HepG2 (cell line): ENCODE measurements around the gene GTF3A. TPM values are rescaled to one million over a fixed set of nuclear protein-coding genes. Genes with fewer than 3 reads are reported as not detected.

Source experiments
- ATAC-seq: fragments of 200-7000 bp; cut with Tn5 transposase; 3 replicates; pipeline ENCODE4 v1.9.1; 2020; ENCODE audit warnings: mild to moderate bottlenecking, moderate library complexity
- BruUV-seq: library from RNA; stranded (reverse); fragments of 400-500 nt; replicated peaks from 2 replicates; lab custom pipeline; 2021; lab: Mats Ljungman, UMichigan
- CTCF ChIA-PET: fragments of 300-600 bp; formaldehyde crosslinking; extraction: SDS; loops from one replicate; lab custom pipeline; 2021; ENCODE audit warnings: low total read pairs, inconsistent platforms, low intra/inter-chr PET ratio; lab: Yijun Ruan, JAX
- POLR2A ChIA-PET: fragments of 350-600 bp; sonication (Branson Sonifier 250); formaldehyde crosslinking; loops from one replicate; lab custom pipeline; 2020; ENCODE audit warnings: antibody characterized with exemption, inconsistent platforms; lab: Yijun Ruan, JAX
- DNase-seq: peaks from one replicate; pipeline ENCODE4 v3.0.0-alpha.2; 2015; ENCODE audit warnings: low spot score
- FAIRE-seq: peaks from 3 replicates; lab custom pipeline; 2011; peaks lifted over from hg19 to GRCh38; lab: Jason Lieb, UNC
- H2AFZ ChIP-seq: one replicate; pipeline ENCODE4 v1.6.1; 2011; ENCODE audit warnings: low read length, inconsistent platforms
- H3K27ac ChIP-seq: fragments of 300-600 bp; 3 replicates; pipeline ENCODE4 v1.8.0; 2011; ENCODE audit warnings: mixed run types, mild to moderate bottlenecking, mixed read lengths, low read length, inconsistent platforms; ENCODE audit not compliant: insufficient read depth; ENCODE audit errors: extremely low read length
- H3K27me3 ChIP-seq, 2 experiments: fragments of 200-600 bp in 1 of 2; 2 replicates in 1 of 2; 3 replicates in 1 of 2; pipeline versions ENCODE4 v1.6.0 to v1.8.0; 2011; ENCODE audit warnings: low read length in 2 of 2, mild to moderate bottlenecking in 2 of 2, moderate library complexity in 2 of 2, inconsistent platforms in 1 of 2; ENCODE audit not compliant: insufficient read depth in 2 of 2, control insufficient read depth in 1 of 2
- H3K36me3 ChIP-seq, 2 experiments: fragments of 200-600 bp in 1 of 2; replicated peaks in 1 of 2; 2 replicates in 1 of 2; 3 replicates in 1 of 2; pipeline versions ENCODE4 v1.5.1 to v1.8.0; 2011; ENCODE audit warnings: low read length in 2 of 2, inconsistent platforms in 1 of 2; ENCODE audit not compliant: insufficient read depth in 2 of 2, control insufficient read depth in 1 of 2
- H3K4me1 ChIP-seq: 2 replicates; pipeline ENCODE4 v1.5.1; 2012; ENCODE audit warnings: low read length, inconsistent platforms; ENCODE audit not compliant: insufficient read depth
- H3K4me2 ChIP-seq: 2 replicates; pipeline ENCODE4 v1.6.0; 2011; ENCODE audit warnings: low read depth, low read length, inconsistent platforms
- H3K4me3 ChIP-seq, 3 experiments: fragments of 200-600 bp in 1 of 3; sonication (generic), shearing (Covaris generic) in 1 of 3; replicated peaks in 1 of 3; 2 replicates each; pipeline ENCODE4 v1.5.1; 2011 to 2016; ENCODE audit warnings: low read length in 3 of 3, inconsistent platforms in 2 of 3, low read depth in 2 of 3, mild to moderate bottlenecking in 2 of 3, control low read depth in 1 of 3, mixed read lengths in 1 of 3; ENCODE audit not compliant: insufficient read depth in 1 of 3
- H3K79me2 ChIP-seq: one replicate; pipeline ENCODE4 v1.6.1; 2011; ENCODE audit warnings: low read length, inconsistent platforms; ENCODE audit not compliant: insufficient read depth
- H3K9ac ChIP-seq: 2 replicates; pipeline ENCODE4 v1.6.0; 2011; ENCODE audit warnings: mild to moderate bottlenecking, low read depth, low read length, inconsistent platforms; ENCODE audit not compliant: insufficient read depth
- H3K9me3 ChIP-seq: 2 replicates; pipeline ENCODE4 v1.5.1; 2012; ENCODE audit warnings: mild to moderate bottlenecking, low read length
- H4K20me1 ChIP-seq: 2 replicates; pipeline ENCODE4 v1.6.0; 2011; ENCODE audit warnings: inconsistent platforms, mild to moderate bottlenecking, low read length, moderate library complexity; ENCODE audit not compliant: insufficient read depth
- BHLHE40 ChIP-seq: IDR thresholded peaks from 2 replicates; pipeline ENCODE4 v1.6.1; 2011; ENCODE audit warnings: low read length, improper control_type of control experiment
- FLYWCH1 ChIP-seq: sonication (generic); formaldehyde crosslinking; IDR thresholded peaks from 2 replicates; pipeline ENCODE4 v1.8.1; 2023; ENCODE audit warnings: mild to moderate bottlenecking, missing genetic modification reagents
- GLMP ChIP-seq: sonication (generic); formaldehyde crosslinking; IDR thresholded peaks from 2 replicates; pipeline ENCODE4 v1.9.0; 2021; ENCODE audit warnings: missing genetic modification reagents, mild to moderate bottlenecking, borderline replicate concordance
- PCBP1 ChIP-seq: fragments of 200-400 bp; formaldehyde crosslinking; IDR thresholded peaks from 2 replicates; pipeline ENCODE4 v1.6.1; 2017; ENCODE audit warnings: mild to moderate bottlenecking, low read depth, low read length, borderline replicate concordance
- TP53 ChIP-seq: sonication (generic); formaldehyde crosslinking; conservative IDR thresholded peaks from 2 replicates; pipeline ENCODE4 v1.4.0; 2020; ENCODE audit warnings: missing genetic modification reagents
- ZBED4 ChIP-seq: sonication (generic); formaldehyde crosslinking; IDR thresholded peaks from 2 replicates; pipeline ENCODE4 v1.4.0; 2020; ENCODE audit warnings: missing genetic modification reagents, borderline replicate concordance
- ZBTB46 ChIP-seq: sonication (generic); formaldehyde crosslinking; IDR thresholded peaks from 2 replicates; pipeline ENCODE4 v1.4.0; 2020; ENCODE audit warnings: mild to moderate bottlenecking, missing genetic modification reagents, borderline replicate concordance
- ZFP1 ChIP-seq: IDR thresholded peaks from 2 replicates; pipeline ENCODE4 v1.6.1; 2016
- ZNF333 ChIP-seq: sonication (generic); formaldehyde crosslinking; IDR thresholded peaks from 2 replicates; pipeline ENCODE4 v1.4.0; 2020; ENCODE audit warnings: mild to moderate bottlenecking, missing genetic modification reagents, borderline replicate concordance
- ZNF674 ChIP-seq: sonication (generic); formaldehyde crosslinking; IDR thresholded peaks from 2 replicates; pipeline ENCODE4 v1.5.0; 2020; ENCODE audit warnings: low read depth, mild to moderate bottlenecking, missing genetic modification reagents
- ZNF773 ChIP-seq: sonication (generic); formaldehyde crosslinking; IDR thresholded peaks from 2 replicates; pipeline ENCODE4 v1.4.0; 2020; ENCODE audit warnings: missing genetic modification reagents, borderline replicate concordance
- WGBS: methylation state at CpG from one replicate; pipeline ENCODE4 v1.1.6; 2017; ENCODE audit warnings: low lambda C conversion rate; 5-methylcytosine and 5-hydroxymethylcytosine counted together
- in situ Hi-C: cut with HindIII; loops from 2 replicates; pipeline ENCODE4 v1.10.0; 2017; ENCODE audit warnings: low pct_unique_long_range_greater_than_20kb; ENCODE audit not compliant: extremely low pct_ligation_motif_present
- intact Hi-C: fragments of 100-400 bp; cut with micrococcal nuclease; formaldehyde crosslinking; loops from one replicate; pipeline ENCODE4 v1.10.0; 2022; ENCODE audit not compliant: unreplicated experiment
- polyA plus RNA-seq, 8 experiments: library from polyadenylated mRNA; depleted of rRNA in 3 of 8; stranded (reverse) in 7 of 8; unstranded in 1 of 8; fragments of >200 nt; fragmentation: Illumina TruSeq in 4 of 8; extraction: Trizol in 4 of 8; gene quantifications; 2 replicates each; pipeline versions ENCODE4 v1.2.1 to v1.2.3, GENCODE V29; 2011 to 2016; ENCODE audit warnings: low read depth in 4 of 8, missing spikeins in 1 of 8, mixed read lengths in 1 of 8; ENCODE audit not compliant: insufficient read depth in 1 of 8
- total RNA-seq, 5 experiments: library from RNA; depleted of rRNA; stranded (reverse); fragments of >200 nt; fragmentation: Illumina TruSeq; extraction: Trizol; gene quantifications; 2 replicates each; pipeline ENCODE4 v1.2.3, GENCODE V29; 2016; ENCODE audit warnings: low read depth in 1 of 5

Gene GTF3A
- total and polyA plus RNA-seq, 2 of the 13 experiments (the other 11 are each of a cell fraction or from before 2014, with no cell fraction given): 42.1 to 176 TPM

- peaks cover 9 to 30% of the 10 kb centered on the region in 2 experiments; a peak in 4 of 5 replicates for H3K36me3 ChIP-seq
- H3K79me2 ChIP-seq: peaks cover 27% of the 10 kb centered on the region
- intact Hi-C loops: loop anchor here (2.0 kb wide), 2 partner anchors 25 to 51 kb away; partner anchors contain the start of gene MTIF3
- no peak for TF ChIP-seq ZBED4
- TF ChIP-seq TP53 (CRISPR knock-in tag): no peak
- TF ChIP-seq ZFP1 (CRISPR knock-in tag): no peak
- 0 out of 2 replicates have a peak, but pooled peaks have one; percentile 16 for TF ChIP-seq ZNF674 (CRISPR knock-in tag)
- TF ChIP-seq ZNF773 (CRISPR knock-in tag): no peak
- no peak for TF ChIP-seq GLMP
- TF ChIP-seq FLYWCH1: no peak
- no peak for TF ChIP-seq BHLHE40
- TF ChIP-seq ZNF333 (CRISPR knock-in tag): no peak
- TF ChIP-seq PCBP1: no peak
- no peak for TF ChIP-seq ZBTB46 (CRISPR knock-in tag)
Observed at GRCh38 chr13:27425158-27425917, 919 bp downstream of the GTF3A start.

More at GRCh38 chr13:27425158-27425917, 919 bp downstream of the GTF3A start:
- 66% methylated on average over 12 of the region's 13 CpGs for WGBS
- Histone ChIP-seq H3K4me1 (peaks cover 51% of the 10 kb centered on the region), H3K9me3 (no peaks in the 10 kb centered on the region), H3K4me2 (peak overlapping the region; percentile 80), H3K27ac (peak overlapping the region; percentile 77), H2AFZ (no peak overlapping the region), H4K20me1 (no peaks in the 10 kb centered on the region), H3K27me3 (no peaks in the 10 kb centered on the region), H3K9ac (peak overlapping the region; percentile 79), H3K4me3 (peak overlapping the region; percentile 46 to 74 (median 56); a peak in 5 of 6 replicates)
- CTCF ChIA-PET: interaction anchor here (0.7 to 2.0 kb wide), 5 partner anchors 19 to 63 kb away, joined by 3 to 8 read pairs (median 7); no protein-coding TSS in a partner anchor
- POLR2A ChIA-PET: interaction anchor here (0.6 to 3.4 kb wide), 10 partner anchors 9 to 52 kb away, joined by 3 to 38 read pairs (median 6); partner anchors contain the start of gene MTIF3
- BruUV-seq: no TSS peak
- no peak for FAIRE-seq
- DNase-seq: no peak
- ATAC-seq: peak; percentile 47
- in situ Hi-C loops: no loop called here
